Fibroblast of the aortic adventitia (primary cell): ENCODE measurements around the gene RNF126. TPM values are rescaled to one million over a fixed set of nuclear protein-coding genes. Genes with fewer than 3 reads are reported as not detected.
"Not testable (repeated sequence)": the region's sequence is repeated elsewhere in the genome, so short reads cannot be mapped to it uniquely, and the experiment has no call there.

Source experiments
- DNase-seq: peaks from one replicate; pipeline ENCODE4 v3.0.0-alpha.2; 2010; ENCODE audit warnings: low read depth
- H3K4me3 ChIP-seq: 2 replicates; pipeline ENCODE4 v1.5.1; 2011; ENCODE audit warnings: low read depth, mild to moderate bottlenecking, control low read depth, low read length, moderate library complexity
- CTCF ChIP-seq: IDR thresholded peaks from 2 replicates; pipeline ENCODE4 v1.5.1; 2011; ENCODE audit warnings: mild to moderate bottlenecking, low read length, control low read depth, inconsistent platforms; ENCODE audit not compliant: insufficient read depth
- total RNA-seq: library from RNA; depleted of rRNA; stranded (reverse); fragments of >200 nt; gene quantifications from 2 replicates; pipeline ENCODE4 v1.2.3, GENCODE V29; 2012; ENCODE audit warnings: low replicate concordance

Gene RNF126
- total RNA-seq, 1 donor: 28.9 TPM

DNA sequence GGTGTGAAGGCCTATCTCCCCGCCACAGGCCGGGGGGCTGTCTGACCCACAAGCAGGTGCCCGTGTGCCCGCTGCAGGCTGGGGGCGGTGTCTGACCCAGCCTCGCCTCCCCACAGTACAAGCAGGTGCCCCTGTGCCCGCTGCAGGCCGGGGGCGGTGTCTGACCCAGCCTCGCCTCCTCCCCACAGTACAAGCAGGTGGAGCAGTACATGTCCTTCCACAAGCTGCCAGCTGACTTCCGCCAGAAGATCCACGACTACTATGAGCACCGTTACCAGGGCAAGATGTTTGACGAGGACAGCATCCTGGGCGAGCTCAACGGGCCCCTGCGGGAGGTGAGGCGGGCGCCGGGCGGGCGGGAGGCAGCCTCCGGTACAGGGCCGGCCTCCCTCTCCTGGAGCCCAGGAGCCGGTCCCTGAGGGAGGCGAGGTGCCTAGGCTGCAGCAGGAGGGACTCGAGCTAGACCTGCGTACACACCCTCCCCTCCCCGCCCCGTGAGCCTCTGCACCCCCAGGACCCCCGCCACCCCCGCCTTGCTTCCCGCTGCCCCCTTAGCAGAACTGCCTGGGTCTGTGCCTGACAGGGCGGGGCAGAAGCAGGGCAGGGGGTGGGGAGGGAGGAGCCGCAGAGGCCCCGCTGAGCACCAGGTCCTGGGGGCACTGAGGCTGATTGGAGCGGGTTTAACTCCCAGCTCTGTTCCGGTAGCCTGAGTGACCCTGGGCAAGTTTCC is 52.8 kb downstream of the RNF126 start:
- no peak overlapping the region for H3K4me3 ChIP-seq
- no peak for TF ChIP-seq CTCF
- no peak for DNase-seq

DNA sequence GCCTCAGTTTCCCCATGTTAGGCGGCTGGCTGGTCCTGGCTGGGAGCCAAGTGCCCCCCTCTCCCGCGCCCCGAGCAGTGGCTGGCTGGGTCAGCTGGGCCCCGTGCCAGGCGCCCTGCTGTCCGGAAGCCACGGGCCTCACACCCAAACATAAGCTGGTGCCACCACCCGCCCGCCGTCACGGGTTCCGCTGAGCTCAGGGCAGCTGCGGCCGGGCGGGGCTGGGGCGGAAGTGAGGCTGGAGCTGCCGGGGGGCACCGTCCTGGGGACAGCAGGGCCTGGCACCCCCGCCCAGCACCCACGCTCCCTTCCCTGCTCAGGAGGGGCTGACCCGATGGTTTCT is 54.0 kb downstream of the RNF126 start:
- DNase-seq: no peak
- H3K4me3 ChIP-seq: no peak overlapping the region
- TF ChIP-seq CTCF: no peak

DNA sequence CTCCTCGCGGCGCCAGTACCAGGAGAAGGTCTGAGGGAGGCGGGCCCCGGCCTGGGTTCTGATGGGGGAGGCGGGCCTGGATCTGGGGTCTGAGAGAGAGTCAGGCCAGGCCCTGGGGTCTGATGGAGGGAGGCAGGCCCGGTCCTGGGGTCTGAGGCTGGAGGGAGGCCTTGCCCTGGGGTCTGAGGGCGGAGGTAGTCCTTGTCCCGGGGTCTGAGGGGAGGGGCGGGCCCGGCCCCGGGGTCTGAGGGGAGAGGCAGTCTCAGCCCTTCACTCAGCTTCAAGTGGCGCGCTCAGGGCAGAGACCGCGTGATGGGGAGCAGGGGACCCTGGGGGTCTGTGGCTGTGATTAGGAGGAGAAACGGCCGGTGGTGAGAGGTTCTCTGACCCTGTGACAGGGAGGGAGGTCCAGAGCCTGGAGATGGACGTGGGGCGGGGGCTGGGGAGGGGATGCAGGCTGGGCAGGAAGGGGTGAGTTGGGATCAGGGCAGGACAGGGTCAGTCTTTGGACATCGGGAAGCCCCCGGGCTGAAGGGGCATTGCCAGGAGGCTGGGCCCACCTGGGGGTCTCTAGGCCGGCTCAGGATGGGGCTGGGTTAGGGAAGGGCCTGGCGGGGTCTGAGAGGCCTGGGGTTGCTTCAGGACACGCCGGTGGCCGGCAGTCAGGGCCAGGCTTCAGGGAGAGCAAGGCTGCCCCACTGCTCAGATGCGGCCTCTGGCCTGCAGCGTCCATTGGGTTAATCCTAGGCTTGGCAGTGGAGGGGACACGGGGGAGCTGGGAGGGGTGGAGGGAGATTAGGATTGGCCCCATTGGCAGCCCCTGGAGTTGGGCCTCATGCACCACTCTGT is 54.6 kb downstream of the RNF126 start:
- H3K4me3 ChIP-seq: no peak overlapping the region
- no peak for TF ChIP-seq CTCF
- no peak for DNase-seq

GRCh38 chr19:607301-608154 is 55.5 kb downstream of the RNF126 start:
- no peak overlapping the region for H3K4me3 ChIP-seq
- TF ChIP-seq CTCF: no peak
- no peak for DNase-seq

- DNase-seq, H3K4me3 ChIP-seq: not testable (repeated sequence)
Measured at GRCh38 chr19:605061-605971, 57.7 kb downstream of the RNF126 start.

DNA sequence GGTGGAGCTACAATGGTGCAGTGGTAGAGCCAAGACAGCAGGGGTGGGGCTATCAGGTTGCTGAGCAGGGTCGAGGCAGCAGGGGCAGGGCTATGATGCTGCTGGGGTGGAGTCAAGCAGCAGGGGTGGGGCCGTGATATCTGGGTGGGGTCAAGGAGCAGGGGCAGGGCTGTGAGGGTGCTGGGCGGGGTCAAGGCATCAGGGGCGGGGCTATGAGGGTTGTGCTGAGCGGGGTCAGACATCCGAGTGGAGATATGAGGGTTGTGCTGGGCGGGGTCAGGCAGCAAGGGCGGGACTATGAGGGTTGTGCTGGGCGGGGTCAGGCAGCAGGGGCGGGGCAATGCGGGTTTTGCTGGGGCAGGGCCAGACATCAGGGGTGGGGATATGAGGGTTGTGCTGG is 58.7 kb downstream of the RNF126 start:
- no peak for TF ChIP-seq CTCF
- H3K4me3 ChIP-seq: no peak overlapping the region
- DNase-seq: no peak

- not testable (repeated sequence) for H3K4me3 ChIP-seq, DNase-seq
Measured at GRCh38 chr19:603779-604178, 59.2 kb downstream of the RNF126 start.

- DNase-seq, H3K4me3 ChIP-seq: not testable (repeated sequence)
Measured at GRCh38 chr19:603302-603639, 59.7 kb downstream of the RNF126 start.
